Measurements from ENCODE around the gene FGF4.

Gene FGF4, protein sequence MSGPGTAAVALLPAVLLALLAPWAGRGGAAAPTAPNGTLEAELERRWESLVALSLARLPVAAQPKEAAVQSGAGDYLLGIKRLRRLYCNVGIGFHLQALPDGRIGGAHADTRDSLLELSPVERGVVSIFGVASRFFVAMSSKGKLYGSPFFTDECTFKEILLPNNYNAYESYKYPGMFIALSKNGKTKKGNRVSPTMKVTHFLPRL

DNA sequence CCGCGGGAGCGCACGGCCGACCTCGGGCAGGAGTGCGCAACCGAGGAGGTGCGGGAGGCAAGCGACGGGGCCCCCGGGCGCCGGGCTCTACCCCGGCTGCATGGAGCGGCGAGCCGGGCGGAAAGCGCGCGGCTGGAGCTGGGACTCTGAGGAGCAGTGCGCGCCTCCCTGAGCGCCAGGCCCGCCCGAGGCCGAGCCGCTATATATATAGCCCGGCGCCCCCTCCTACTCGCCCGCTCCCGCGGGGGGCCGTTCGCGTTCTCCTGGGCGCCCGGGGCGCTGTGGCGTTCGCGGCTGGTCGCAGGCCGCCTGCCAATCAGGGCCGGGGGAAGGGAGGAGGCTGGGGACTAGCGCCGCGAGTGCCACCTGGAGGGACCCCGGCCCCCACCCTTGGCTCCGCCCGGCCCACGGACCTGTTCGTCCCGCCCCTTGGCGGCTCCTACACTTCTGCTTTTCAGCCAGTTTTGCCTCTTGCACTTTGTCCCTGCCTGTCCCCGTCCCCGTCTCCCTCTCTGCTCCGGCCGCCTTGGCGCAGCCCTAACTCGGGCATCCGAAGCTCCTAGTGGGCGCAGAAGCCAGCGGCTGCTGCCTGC is at the start of gene FGF4:
TSS of gene FGF4 (minus strand) at position 179 of the 593 bp plus-strand sequence. CDS start 257 bp downstream, outside the sequence.
- DNase-seq = no peak

DNA sequence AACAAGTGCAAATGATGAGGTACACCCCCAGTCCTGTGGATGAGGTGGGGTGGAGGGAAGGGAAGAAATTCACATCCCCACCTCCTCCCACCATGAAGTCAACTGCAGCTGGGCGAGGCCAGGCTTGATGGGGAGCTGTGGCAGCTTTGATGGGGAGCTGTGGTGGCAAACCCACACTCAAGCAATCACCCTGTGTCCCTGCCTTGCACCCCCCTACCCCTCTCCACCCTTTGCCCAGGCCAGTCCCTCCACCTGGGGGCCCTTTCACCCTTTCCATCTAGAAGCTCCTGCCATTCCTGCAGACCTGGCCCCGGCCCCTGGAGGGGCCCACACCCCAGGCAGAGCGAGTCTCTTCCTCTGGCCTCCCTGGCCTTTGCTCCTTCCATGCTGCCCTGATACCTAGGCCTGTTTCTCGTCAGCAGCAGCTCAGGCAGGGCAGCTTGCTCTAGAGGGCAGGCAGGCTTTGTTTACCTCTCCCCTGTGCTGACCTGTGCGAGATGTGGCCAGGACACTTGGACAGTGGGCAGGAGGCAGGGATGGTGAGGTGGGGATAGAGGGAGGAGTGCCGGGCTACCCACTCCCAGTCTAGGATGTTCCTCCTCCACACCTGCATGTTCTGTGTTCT is 48.6 kb upstream of the FGF4 start:
- DNase-seq = no peak

DNA sequence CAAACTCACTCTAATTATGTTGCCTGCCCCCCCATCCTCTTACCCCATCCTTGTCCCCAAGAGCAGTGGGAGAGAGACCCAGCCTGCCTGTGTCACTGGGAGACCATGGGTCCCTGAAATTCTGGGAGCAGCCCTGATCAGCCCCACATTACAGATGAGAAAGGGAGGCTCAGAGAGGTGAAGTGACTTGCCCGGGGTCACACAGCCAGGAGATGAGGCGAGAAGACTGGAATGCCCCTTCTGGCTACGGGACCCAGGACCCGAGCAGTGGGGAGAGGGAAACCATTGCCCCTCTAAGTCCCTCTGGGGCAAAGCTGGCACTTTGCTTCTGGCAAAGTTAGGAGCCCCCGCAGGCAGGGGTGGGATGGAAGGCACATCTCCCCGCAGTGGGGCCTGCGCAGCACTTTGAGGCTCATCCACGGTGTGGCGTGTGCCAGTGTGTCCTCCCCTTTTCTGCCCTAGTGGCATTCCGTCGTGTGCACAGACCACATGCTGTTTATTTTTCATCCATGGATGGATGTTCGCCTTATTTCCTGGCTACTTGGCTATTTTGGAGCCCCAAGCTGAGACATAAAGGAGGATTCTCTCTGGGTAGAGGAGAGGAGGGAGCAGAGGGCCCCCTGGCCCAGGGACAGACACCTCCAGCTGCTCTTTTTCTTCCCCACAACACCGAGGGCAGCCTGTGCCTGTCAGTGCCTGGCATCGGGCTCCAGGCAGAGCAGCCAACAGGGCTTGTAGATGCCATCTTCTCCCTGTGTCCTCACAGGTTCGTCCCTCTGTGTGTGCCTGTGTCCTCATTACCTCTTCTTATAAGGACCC is 47.7 kb upstream of the FGF4 start:
- no peak for DNase-seq

DNA sequence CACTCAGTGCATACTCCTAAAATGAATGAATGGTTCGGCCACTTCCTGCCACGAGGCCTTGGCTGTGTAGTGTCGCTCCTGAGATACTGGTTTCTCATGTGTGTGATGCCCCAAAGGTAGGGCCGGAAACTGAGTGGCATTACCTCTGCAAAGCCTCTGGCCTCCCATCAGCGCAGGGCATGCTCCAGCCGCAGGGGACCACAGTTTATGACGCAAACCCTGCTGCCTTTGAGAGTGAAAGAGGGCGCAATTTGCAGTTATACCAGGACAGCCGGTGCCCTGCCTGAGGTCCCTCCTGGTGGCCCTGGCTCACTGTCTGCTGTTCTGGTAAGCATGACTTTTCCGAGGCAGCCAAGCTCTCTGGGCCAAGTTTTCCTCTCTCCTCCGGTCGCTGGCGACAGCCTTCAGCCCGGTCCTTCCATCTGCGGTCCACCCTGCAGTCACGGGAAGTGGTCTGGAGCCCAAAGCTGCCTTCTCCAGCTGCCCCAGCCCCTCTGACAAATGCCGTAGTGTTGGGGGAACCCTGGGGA is 46.4 kb upstream of the FGF4 start:
- no peak for DNase-seq

DNA sequence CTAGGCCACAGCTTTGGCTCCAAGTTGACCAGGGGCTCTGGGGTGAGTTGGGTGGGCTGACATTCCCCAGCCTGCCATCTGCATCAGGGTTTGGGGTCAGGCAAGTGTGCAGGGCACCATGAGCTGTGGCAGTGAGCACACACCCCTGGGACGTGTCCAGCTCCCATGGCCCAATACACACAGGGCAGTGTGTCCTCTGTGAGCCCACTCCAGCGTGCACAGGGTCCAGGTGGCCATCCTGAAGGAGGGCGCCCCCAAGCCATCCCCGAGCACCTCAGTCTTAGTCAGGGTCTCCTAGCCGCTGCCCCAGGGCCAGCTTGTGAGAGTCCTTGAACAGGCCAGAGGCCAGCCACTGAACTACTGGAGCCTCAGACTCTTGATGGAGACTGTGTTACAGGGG is 45.3 kb upstream of the FGF4 start:
- no peak for DNase-seq

DNA sequence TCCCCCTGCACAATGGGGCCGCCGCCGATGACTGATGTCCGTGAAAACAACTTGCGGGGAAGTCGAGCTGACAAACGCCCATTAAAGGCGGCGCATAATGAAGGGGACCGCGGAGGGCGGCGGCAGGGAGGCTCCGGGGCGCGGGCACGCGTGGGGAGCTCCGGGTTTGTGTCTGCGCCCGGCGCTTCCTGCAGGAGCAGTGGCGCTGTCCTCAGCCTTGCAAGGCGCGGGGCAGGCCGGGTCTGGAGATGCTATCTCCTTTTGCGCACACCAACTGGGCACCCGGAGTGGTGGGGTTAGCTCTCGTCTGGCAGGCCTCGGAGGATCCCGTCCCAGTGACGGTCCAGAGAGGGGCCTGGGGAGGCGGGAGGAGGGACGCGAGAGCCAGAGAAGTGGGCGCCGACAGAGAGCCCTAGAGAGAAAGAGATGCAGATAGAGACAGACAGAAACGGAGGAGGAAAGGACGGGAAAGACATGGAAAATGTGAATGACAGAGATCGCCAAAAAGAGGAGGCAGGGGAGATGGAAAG is 44.5 kb upstream of the FGF4 start:
- no peak for DNase-seq

DNA sequence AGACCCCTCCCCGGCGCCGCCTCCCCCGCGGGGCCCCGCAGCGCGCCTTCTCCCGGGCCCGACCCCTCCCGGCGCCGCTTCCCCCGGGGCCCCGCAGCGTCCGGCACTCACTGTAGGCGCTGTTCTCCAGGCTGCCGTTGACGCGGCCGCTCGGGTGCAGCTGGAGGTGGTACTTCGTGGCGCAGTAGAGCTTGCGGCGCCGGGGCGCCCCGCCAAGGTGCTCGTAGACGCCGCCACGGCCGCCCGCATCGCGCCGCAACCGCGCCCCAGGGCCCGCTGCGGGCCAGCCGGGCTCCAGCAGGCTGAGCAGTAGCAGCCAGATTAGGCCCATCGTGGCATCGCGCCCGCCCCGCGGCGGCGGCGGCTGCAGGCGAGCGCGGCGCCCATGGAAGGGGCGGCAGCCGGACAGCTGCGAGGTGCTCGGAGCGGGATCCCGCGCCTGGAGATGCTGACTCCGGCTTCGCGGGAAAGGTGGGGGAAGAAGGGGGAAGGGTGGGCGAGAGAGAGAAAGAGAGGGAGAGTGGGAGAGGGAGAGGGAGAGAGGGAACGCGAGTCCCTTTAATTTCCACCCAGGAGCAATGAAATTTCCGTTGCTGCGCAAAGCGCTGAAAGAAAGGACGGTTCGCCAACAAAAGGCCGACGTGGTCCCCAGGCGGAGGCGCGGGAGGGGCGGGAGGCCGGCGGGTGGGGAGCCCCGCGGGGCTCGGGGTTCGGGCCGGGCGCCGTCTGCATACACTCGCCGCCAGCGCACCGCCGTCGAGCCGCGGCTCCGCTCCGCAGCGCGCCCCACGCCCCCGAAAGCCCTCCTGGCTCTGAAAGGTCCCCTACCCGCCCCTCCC is 43.7 kb upstream of the FGF4 start, which contains the start of gene FGF3:
TSS of gene FGF3 (minus strand) at position 814 of the 839 bp plus-strand sequence. CDS start at position 331, 483 bp downstream.
- no peak for DNase-seq

DNA sequence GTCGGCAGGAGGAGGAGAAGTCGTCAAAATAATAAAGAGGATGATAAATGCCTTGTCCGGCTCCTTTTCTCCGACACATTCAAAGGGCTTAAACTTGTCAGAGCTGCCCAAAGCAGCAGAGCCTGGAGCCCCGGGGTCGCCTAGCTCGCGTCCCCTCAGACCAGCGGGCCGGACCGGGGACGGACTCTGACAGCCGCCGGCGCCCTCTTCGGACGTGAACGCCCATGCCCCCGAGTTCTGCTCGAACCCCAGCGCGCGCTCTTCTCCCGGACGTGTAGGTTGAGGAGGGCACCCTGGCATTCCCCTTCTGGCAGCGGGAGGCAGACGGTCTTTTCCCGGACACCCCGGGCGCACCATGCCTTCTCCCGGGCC is 43.1 kb upstream of the FGF4 start:
- DNase-seq = no peak

DNA sequence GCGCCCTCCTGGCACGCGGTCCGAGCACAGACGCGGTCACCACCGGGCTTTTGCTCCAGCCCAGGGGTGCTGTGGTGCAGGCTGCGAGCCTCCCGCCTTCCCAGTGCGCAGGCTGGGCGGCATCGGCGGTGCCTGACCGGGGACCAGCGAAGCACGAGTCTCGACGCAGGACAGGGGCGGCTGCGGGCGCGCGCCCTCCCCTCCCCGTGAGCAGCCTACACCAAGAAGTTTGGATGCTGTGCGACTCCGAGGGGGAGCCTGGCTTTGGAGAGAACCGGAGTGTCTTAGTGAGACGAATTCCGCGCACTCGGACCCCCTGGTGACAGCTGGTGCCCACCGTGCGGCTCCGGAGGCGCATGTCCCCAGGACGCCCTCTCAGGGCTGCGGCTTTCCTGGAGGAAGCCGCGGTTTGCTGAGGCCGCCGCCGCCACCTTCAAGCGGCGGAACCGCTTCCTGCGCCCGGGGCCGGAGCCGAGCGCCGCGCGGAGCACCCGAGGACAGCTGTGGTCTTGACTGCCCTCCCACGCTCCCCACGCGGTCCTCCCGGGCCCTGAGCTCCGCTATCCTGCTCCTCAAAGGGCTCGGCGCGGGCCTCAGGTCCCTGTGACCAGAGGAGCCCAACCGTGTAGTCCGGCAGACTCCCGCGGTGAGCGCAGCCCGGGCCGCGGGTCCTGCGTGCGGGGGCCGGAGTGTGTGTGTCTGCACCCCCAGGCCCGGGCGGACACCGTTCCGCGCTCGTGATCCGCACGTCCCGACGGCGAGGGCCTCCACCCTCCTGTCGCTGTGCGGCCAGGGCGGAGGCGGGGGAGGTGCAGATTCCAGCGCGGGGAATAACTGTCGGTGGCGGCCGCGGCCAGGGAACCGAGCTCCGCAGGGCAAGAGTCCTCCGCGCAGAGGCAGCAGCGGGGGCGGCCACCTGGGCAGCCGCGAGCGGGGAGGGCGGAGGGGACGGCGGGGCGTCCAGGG is 42.4 kb upstream of the FGF4 start:
- DNase-seq = no peak

DNA sequence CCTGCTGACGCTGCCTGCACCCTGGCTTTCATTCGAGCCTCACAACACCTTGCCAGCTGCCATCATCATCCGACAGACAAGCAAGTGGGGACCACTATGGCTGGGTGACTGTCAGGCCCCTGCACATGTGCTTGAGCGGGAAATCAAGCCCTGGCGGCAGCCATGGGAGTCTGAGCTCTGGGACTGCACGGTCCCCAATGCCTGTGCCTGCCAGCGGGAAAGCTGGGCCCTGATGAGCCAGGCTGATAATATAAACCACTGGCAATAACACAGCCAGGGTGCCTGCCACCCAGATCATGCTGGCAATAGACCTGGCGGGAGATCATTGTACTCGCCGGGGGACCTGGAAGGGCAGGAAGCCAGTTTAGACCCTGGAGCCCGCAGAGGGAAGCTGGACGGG is 41.5 kb upstream of the FGF4 start:
- DNase-seq = no peak

DNA sequence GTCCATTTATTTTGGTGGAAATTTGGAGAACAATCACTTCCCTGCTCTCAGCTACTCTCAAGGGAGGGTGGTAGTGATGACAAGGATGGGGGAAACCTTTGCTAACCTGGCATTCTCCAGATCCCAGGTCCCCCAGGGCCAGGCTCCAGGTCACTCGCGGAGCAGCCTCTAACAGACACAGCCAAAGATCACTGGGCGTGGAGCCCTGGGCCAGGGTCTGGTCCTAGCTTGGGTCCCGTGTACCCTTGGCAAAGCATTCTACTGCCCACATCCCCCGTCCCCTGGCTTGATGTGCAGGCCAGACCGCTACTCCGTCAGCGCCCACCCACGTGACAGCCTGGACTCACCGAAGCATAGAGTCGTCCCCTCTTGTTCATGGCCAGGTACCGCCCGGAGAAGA is 40.8 kb upstream of the FGF4 start:
- DNase-seq = no peak

DNA sequence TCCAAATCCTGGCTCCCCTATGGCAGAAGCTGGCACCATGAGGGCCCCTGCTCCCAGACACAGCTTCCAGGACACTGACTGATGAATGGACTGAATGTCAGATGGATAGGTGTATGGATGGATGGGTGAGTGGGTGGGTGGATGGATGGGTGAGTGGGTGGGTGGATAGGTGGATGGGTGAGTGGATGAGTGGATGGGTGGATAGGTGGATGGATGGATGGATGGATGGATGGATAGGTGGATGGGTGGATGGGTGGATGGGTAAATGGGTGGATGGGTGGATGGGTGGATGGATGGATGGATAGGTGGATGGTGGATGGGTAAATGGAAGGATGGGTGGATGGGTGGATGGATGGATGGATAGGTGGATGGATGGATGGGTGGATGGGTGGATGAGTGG is 39.8 kb upstream of the FGF4 start:
- no peak for DNase-seq

DNA sequence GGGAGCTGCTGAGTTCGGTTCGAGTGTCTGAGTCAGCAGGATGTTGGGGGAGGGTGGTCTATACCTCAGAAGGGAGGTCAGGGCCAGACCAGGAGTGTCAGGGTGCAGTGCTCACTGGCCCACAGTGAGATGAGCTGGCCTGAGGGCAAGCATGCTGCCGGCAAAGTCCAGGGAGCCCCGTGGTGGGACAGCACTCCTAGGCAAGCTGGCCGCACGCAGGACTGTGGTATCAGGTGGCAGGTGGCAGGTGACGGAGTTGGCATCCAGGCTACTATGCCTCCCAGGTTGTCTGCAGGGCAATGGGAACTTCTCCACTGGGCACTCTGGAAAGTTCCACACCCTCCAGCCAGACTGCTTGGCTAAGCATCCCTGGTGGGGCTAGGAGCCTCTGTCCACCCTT is 39.3 kb upstream of the FGF4 start:
- no peak for DNase-seq

DNA sequence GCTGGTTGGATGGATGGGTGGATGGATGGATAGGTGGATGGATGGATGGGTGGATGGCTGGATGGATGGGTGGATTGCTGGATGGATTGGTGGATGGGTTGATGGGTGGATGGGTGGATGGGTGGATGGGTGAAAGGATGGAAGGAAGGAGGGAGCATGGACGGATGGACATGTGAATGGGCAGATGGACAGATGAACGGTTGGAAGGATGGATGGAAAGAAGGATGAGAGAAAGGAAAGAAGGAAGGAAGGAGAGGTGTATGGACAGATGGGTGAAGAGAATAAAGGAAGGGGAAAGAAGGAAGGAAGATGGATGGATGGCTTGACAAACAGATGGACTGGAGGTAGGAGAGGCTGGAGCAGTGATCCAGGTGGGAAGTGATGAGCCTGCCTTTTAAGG is 38.7 kb upstream of the FGF4 start:
- DNase-seq = no peak

DNA sequence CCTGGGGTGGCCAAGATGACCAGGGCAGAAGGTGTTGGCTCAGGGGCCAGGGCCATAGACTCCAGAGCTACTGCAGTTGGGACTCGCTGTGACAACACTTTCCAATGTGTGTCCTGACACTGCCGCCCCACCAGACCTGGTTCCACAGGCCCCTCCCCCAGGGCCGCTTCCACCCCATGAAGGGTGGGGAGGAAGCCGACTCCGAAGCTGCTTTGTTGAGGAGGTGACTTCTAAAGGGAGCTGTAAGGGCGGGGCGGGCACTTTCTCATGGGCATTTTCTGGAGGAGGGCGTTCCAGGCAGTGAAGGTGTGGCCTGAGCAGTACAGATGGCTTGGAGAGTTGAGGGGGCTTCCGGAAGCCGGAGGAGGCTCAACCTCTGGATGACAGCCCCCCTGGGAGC is 37.8 kb upstream of the FGF4 start:
- DNase-seq = no peak

DNA sequence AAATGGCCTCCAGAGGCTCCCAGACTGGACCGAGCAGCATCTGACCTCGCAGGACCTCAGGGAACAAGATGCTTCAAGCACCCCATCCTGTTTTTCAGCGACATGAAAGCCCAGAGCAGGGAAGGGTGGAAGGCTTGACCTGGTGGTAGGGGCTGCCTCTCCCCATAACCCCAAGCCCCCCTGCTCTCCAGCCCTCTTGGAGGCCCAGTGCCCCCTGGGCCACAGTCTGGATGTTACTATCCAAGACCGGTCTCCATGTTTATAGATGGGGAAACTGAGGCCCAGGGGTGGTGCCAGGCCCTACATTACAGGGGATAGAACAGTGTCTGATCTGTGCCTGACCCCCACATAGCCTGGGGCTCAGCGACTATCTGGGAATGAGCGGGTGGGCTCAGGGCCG is 37.1 kb upstream of the FGF4 start:
- no peak for DNase-seq

DNA sequence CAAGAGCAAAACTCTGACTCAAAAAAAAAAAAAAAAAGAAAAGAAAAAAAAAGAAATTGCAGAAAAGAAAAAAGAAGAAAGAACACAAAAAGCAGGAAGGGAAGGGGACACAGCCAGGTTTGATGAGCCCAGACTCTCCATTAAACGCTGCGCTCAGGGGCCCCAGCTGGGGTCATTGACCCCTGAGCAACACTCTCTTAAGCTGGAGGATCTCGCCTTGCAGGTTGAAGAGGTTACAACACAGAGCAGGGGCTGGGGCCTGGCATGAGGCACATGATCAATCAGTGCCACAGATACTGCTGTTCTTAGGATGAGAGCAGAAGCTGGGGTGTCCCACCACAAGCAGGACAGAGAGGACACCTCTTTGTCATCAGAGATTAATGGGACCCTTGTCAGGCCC is 36.3 kb upstream of the FGF4 start:
- no peak for DNase-seq

DNA sequence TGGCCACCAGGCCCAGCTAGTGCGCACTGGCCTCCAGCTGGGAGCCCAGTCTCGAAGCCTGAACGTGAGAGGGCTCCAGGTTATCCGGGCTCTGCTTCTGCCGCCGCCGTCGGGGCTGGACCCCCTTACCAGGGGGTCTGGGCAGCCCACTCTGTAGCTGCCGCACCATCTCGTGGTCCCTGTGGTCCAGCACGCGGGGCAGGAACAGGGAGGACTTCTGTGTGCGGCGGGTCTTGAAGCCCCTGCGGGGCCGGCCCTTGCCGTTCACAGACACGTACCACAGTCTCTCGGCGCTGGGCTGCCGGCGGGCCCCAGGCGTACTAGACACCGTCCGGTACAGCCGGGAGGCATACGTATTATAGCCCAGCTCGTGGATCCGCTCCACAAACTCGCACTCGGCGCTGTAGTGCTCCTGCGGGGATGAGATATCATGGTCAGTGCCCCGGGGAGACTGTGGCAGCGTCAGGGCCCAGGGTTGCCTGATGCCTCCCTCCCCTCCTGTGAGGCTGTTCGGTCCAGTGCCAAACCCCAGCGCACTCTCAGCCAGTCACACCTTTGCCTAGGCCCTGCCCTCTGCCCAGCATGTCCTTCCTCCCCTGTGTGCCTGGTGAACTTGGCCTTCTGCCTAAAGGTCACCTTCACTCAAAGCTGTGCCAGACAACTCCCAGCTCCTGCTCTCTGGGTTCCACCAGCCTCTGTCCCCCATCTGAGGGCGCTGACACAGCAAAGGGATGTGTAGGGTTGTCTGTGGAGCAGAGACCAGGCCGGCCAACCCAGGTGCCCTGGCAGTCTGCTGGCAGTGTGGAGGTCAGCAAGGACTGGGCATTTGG is 35.4 kb upstream of the FGF4 start:
- DNase-seq = no peak

DNA sequence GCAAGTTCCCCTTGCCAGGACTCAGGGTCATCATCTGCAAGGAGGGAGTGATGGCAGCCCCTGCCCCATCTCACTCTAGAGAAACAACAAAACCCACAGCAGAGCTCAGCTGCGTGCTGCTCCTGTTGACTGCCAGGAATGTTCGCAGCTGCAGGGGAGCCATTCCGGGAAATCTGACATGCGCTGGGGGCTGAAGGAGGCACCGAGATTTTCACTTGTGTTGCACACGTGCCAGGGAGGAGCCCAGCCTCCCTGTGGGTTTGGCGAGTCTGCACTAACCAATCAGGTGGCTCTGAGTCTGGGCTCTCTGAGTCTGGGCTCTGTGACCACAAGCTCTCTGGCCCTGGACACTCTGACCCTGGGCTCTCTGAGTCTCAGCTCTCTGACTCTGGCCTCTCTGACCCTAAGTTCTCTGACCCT is 33.5 kb upstream of the FGF4 start:
- DNase-seq = no peak

All from CD4-positive, alpha-beta T cell treated with Interleukin-4 for 1 hour (primary cell).